ENCODE data around the gene AP3S2.

AP3S2 gene

DNA sequence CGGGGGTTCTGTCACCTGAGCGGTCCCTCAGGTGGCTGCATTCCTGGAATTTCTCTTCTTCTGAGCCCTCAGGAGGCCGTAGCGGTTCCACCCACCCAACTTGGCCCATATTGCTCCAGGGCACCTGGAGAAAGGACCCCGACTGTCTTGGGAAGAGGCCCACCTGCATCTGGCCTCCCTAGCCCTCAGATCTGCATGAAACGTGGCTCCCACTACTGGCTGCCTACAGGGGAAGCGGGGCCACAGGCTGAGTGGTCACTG, 69.3 kb downstream of the AP3S2 start:
- DNase-seq (ENCODE audit: low read depth) = no peak
- no peak overlapping the region for H3K4me3 ChIP-seq (ENCODE audit: low read length)
- TF ChIP-seq, protein P1, sequence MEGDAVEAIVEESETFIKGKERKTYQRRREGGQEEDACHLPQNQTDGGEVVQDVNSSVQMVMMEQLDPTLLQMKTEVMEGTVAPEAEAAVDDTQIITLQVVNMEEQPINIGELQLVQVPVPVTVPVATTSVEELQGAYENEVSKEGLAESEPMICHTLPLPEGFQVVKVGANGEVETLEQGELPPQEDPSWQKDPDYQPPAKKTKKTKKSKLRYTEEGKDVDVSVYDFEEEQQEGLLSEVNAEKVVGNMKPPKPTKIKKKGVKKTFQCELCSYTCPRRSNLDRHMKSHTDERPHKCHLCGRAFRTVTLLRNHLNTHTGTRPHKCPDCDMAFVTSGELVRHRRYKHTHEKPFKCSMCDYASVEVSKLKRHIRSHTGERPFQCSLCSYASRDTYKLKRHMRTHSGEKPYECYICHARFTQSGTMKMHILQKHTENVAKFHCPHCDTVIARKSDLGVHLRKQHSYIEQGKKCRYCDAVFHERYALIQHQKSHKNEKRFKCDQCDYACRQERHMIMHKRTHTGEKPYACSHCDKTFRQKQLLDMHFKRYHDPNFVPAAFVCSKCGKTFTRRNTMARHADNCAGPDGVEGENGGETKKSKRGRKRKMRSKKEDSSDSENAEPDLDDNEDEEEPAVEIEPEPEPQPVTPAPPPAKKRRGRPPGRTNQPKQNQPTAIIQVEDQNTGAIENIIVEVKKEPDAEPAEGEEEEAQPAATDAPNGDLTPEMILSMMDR (IDR thresholded peaks at IDR 0.05; ENCODE audit: insufficient read depth, low read depth, low read length, missing control alignments) = no peak

- no peak for DNase-seq (ENCODE audit: low read depth)
- H3K4me3 ChIP-seq (ENCODE audit: low read length) = no peak overlapping the region
- TF ChIP-seq, protein P1 (IDR thresholded peaks at IDR 0.05; ENCODE audit: insufficient read depth, low read depth, low read length, missing control alignments) = no peak
Measured at GRCh38 chr15:89823836-89824606, 69.8 kb downstream of the AP3S2 start.

DNA sequence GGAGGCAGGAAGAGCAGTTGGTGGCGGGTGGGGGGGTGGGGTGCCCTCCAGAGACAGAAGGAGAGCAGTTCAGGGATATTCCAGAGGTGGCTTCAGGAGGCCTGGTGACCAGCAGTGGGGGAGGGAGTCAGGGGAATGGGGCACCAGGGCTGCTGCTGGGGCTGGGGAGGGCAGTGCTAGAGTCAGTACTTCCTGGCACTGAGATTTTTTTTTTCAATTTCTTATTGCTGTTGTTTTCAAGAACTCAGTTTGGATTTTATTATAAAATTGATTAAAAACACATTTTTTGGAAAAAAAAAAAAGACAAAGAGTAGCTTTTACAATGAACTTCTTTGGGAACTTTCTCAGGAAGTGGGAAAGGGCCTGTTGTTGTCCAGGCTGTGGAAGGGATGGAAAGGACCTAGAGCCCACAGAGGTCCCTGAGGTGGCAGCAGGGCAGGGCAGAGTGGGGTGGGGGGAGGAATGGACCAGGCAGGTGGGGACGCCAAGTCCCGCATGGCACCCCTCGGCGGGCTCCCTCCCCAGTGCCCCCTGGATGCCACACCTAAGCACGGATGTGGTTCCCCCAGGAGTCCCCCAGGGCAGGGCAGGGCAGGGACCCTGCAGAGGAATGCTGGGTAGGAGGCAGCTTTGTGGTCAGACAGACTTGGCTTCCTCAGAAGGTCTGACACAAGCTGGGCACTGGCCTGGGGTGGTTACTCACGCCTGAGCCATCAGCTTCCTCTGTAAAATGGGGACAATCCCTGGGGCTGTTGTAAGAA, 70.7 kb downstream of the AP3S2 start:
- peak; percentile 51 for DNase-seq (ENCODE audit: low read depth)
- no peak overlapping the region for H3K4me3 ChIP-seq (ENCODE audit: low read length)
- TF ChIP-seq, protein P1 (IDR thresholded peaks at IDR 0.05; ENCODE audit: insufficient read depth, low read depth, low read length, missing control alignments) = no peak

DNA sequence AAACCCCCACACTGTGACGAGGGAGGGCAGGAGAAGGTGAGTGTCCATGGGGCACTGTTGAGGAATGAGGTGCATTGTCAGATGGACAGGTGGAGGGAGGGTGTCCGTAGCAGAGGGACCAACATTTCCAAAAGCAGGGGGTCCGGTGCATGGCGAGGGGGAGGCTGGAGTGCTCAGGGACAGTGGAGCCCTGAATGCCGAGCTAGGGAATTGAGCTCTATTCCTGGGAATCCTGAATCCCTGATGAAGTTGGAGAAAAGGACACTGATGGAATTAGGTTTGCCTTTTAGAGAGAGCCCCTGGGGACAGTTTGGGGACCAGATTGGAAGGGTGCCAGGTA, 71.2 kb downstream of the AP3S2 start:
- TF ChIP-seq, protein P1 (IDR thresholded peaks at IDR 0.05; ENCODE audit: insufficient read depth, low read depth, low read length, missing control alignments) = no peak
- H3K4me3 ChIP-seq (ENCODE audit: low read length) = no peak overlapping the region
- DNase-seq (ENCODE audit: low read depth) = no peak

- TF ChIP-seq, protein P1 (IDR thresholded peaks at IDR 0.05; ENCODE audit: insufficient read depth, low read depth, low read length, missing control alignments) = no peak
- DNase-seq (ENCODE audit: low read depth) = peak; percentile 50
- H3K4me3 ChIP-seq (ENCODE audit: low read length) = no peak overlapping the region
Measured at GRCh38 chr15:89822026-89822425, 71.8 kb downstream of the AP3S2 start.

DNA sequence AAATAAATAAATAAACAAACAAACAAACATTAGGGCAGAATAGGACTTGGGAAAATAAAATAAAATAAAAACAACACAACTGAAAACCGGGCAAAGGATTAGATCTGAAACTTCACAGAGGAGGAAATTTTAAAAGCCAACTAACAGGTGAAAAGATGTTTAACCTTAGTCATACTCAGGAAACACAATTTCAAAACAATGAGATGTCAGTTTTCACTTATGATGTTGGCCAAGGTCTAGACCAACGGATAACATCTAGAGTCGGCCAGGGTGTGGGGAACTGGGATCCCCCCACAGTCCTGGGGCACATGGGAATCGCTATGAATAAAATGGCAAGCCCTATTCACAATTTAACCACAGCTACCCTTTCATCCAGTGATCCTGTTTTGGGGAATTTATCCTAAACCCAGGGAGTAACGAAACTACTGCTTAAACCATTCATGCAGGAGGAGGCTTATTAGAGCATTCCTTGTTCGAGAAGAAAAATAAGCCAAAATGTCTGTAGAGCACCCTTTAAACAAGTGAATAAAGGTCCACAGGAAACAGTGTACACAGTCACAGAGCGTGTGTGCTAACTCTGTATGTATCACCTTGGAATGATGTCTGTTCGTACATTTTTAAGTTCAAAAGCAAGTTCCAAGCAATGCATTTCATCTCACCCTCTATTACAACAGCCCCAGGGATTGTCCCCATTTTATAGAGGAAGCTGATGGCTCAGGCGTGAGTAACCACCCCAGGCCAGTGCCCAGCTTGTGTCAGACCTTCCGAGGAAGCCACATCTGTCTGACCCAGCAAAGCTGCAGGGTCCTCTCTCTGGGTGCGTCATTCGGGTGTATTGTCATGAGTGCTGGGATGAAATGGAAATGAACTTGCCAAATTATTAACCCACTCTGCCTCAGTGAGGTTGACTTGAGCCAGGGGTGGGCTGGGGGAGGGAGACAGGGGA, 72.9 kb downstream of the AP3S2 start:
- TF ChIP-seq, protein P1 (IDR thresholded peaks at IDR 0.05; ENCODE audit: insufficient read depth, low read depth, low read length, missing control alignments) = no peak
- no peak overlapping the region for H3K4me3 ChIP-seq (ENCODE audit: low read length)
- DNase-seq (ENCODE audit: low read depth) = peak; percentile 62

Measured in epithelial cell of esophagus (primary cell).